GM19351 (cell line): Measurements from ENCODE around the gene RPTOR.

Experiments
- ATAC-seq: cut with Tn5 transposase; IDR thresholded peaks from one replicate; pipeline ENCODE4 v1.9.1; 2021; ENCODE audit warnings: mild to moderate bottlenecking, moderate library complexity; ENCODE audit not compliant: unreplicated experiment

Gene RPTOR

GRCh38 chr17:80636361-80637018 is 91.9 kb downstream of the RPTOR start:
- ATAC-seq, result no peak

GRCh38 chr17:80637048-80637781 is 92.6 kb downstream of the RPTOR start:
- ATAC-seq, result no peak

- no peak for ATAC-seq
Observed at GRCh38 chr17:80639658-80640057, 95.0 kb downstream of the RPTOR start.

GRCh38 chr17:80640366-80641084 is 95.9 kb downstream of the RPTOR start:
- ATAC-seq, result no peak

- ATAC-seq, result no peak
Observed at GRCh38 chr17:80643326-80644099, 98.9 kb downstream of the RPTOR start.

GRCh38 chr17:80644536-80644935 is 99.9 kb downstream of the RPTOR start:
- ATAC-seq, result no peak

- no peak for ATAC-seq
Observed at GRCh38 chr17:80645706-80646325, 101.2 kb downstream of the RPTOR start.

- no peak for ATAC-seq
Observed at GRCh38 chr17:80646328-80646727, 101.7 kb downstream of the RPTOR start.

GRCh38 chr17:80647746-80648145 is 103.1 kb downstream of the RPTOR start:
- no peak for ATAC-seq

GRCh38 chr17:80649200-80649644 is 104.6 kb downstream of the RPTOR start:
- ATAC-seq, result no peak

GRCh38 chr17:80649672-80650330 is 105.2 kb downstream of the RPTOR start:
- ATAC-seq, result no peak

- no peak for ATAC-seq
Observed at GRCh38 chr17:80650331-80650672, 105.7 kb downstream of the RPTOR start.

GRCh38 chr17:80650751-80651518 is 106.3 kb downstream of the RPTOR start:
- ATAC-seq, result no peak

- ATAC-seq, result no peak
Observed at GRCh38 chr17:80652756-80653330, 108.2 kb downstream of the RPTOR start.

- no peak for ATAC-seq
Observed at GRCh38 chr17:80653856-80654255, 109.2 kb downstream of the RPTOR start.

GRCh38 chr17:80655608-80656007 is 111.0 kb downstream of the RPTOR start:
- no peak for ATAC-seq

- ATAC-seq, result no peak
Observed at GRCh38 chr17:80656590-80656989, 112.0 kb downstream of the RPTOR start.

- no peak for ATAC-seq
Observed at GRCh38 chr17:80657561-80657960, 112.9 kb downstream of the RPTOR start.

- no peak for ATAC-seq
Observed at GRCh38 chr17:80658821-80659220, 114.2 kb downstream of the RPTOR start.
